GM19351 (cell line): ENCODE data around the gene LRRC57.

Source experiments
- ATAC-seq: cut with Tn5 transposase; IDR thresholded peaks from one replicate; pipeline ENCODE4 v1.9.1; 2021; ENCODE audit warnings: mild to moderate bottlenecking, moderate library complexity; ENCODE audit not compliant: unreplicated experiment

LRRC57 gene

DNA sequence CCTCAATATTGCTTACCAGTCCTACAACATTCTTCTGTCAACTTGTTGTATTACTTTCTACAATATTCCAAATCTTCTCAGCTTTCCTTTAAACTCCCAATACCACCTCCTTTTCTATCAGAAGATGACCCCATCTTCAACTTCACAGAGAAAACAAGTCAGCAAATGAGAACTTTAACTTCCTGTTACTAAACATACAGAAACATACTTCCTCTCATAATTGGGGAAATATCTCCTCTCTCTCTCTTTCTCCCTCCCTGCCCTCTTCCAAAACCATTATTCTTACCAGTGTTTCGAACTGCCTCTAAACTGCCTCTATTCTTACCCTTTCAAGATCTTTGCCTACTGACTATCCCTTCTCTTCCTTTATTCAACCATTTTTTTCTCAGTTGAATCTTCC, 54.9 kb downstream of the LRRC57 start:
- no peak for ATAC-seq

GRCh38 chr15:42491539-42492225, 56.9 kb downstream of the LRRC57 start:
- no peak for ATAC-seq

DNA sequence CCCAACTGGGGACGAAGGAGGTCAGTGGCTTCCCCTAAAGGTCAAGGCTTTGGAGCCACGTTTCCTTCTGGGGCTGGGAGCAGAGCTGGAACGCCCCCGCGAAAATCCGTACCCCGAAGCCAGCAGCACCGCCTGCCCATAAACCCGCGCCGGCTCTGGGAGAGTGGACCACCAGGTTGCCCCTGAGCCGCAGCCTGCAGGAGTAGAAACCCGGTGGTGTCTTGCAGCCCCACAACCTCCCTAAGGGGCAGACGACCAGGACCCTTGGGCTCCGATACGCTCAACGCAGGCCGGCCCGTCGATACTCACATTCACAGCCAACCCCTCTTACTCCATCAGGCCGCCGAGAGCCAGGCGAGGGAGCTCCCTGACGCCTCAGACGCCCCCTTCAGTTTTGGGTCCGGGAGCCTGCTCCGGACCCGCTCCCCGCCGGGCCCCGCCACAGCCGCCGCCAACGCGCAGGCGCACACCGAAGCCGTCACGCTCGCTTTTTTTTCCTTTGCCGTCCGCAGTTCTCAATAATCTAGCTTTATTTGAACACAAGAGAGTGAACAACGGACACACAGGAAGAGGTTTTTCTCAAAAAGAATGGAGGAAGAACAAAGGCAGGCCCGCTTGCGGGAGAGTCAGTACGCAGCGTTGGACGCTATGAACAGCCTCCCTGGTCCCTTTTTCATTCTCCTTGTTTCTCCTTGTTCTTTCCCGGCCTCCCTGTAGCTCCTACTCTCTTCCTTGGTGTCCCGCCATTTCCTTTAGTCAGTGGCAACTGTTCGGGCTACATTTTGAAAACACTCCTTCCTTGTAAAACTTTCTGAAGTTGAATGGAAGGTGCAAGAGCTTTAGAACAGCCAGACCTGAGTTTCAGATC, 57.7 kb downstream of the LRRC57 start, which contains the start of gene ZNF106:
Gene ZNF106, minus strand, starts transcription at position 471 of the 868 bp plus-strand sequence. CDS start 18,852 bp downstream, outside the sequence.
- no peak for ATAC-seq

- ATAC-seq, result no peak
Observed at GRCh38 chr15:42490291-42490670, 58.3 kb downstream of the LRRC57 start.
